GM18909 (cell line): ENCODE results near the gene ROBO2.

Experiments
- ATAC-seq: cut with Tn5 transposase; IDR thresholded peaks from one replicate; pipeline ENCODE4 v1.9.1; 2021; ENCODE audit warnings: mild to moderate bottlenecking; ENCODE audit not compliant: unreplicated experiment, poor library complexity

Gene ROBO2

DNA sequence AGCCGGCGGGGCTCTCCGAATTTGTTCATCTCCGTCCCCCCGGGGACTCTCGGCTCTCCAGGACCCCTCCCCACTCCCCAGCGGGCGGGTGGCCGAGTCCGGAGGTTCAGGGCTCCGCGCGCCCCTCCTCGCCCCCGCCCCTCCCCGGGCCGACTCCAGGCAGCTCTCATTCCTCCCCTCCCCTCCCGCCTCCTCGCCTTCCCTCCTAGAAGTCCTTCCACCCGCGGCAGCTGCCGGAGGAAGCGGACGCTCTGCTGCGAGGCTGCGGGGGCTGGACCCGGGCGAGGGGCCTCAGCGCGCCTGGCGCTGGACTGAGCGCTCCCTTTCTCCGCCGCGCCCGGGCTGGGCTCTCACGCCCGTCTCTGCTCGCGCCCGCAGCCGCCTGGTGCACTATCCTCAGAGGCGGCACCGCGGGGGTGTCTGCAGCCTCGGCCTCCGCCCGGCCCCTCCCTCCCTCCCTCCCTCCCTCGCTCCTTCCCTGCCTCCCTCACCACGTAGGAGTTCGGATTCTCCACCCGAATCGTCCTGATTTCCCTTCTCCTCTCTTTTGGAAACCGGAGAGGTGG, at the start of gene ROBO2:
ROBO2 (plus strand) TSS at position 494 of the 566 bp plus-strand sequence. CDS start 687 bp downstream, outside the sequence.
- no peak for ATAC-seq

DNA sequence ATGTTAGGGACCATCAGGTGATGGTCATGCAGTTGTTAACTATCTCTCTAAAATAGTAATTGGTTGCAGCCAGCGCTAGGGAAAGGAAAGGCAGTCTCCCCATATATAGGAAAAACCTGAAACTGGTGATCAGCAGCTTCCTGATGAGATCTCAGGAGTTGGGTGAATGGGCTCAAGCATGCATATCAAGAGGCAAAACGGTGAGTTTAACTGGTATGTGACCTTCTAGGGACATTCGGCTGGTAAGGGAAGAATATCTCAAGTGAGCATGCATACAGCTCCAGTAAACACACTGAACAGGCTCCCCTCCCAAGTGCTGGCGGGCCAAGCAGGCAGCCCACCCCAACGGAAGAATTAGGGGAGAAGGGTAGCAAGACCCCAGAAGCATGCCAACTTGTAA, 49.3 kb upstream of the ROBO2 start:
- ATAC-seq = no peak

- no peak for ATAC-seq
Measured at GRCh38 chr3:76991165-76991564, 48.7 kb upstream of the ROBO2 start.

DNA sequence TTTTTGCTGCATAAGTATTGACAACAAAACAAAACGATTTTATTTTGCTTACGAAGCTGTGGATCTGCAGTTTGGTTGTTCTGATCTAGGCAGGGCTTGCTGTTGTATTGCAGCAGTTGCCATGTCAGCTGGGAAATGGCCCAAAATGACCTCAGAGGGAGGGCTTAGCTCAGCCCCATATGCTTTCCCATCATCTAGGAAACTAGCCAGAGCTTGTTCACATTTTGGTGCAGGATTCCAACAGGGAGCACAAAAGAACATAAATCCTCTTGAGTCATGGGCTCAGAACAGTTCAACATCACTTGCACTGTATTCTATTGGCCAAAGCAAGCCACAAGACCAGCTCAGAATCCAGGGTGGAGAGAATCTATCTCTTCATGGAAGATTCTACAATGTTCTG, 42.2 kb upstream of the ROBO2 start:
- ATAC-seq = no peak

DNA sequence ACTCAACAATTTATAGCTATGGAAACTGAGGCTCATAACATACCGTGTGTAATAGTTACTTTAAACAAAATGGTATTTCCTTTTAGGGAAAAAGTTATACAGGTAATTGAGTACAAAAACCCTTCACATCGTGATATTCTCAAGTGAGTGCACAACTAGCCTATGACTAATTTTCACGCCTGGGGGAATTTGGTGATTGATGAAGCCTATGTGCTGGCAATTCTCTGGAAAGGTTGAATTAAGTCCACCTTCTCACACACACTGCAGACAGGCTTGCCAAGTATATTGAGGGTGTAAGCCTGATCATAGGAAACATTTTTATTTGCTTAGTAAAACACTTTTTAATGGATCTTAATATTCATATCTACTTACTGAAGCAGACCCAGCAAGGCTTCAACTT, 41.3 kb upstream of the ROBO2 start:
- no peak for ATAC-seq

GRCh38 chr3:77001062-77001701, 38.7 kb upstream of the ROBO2 start:
- no peak for ATAC-seq

DNA sequence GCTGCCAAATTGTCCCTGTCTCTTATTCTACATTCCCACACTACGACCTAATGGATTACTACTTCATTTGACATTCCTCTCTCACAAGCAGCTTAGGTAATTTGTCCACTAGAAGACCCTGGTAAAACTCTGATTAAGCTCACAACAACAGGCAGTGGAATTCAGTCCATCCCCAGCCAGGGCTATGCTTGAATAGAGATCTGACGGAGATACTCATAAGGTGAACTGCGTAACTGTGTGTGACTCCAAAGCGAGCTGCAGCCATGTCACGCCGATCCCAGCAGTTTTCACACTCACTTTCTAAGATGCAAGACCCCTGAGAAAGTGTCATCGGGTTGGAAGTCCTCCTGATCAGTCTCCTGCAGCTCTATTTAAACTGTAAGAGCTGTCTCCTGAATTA, 25.7 kb upstream of the ROBO2 start:
- ATAC-seq = no peak

GRCh38 chr3:77025471-77025870, 14.4 kb upstream of the ROBO2 start:
- ATAC-seq = no peak

- no peak for ATAC-seq
Measured at GRCh38 chr3:77026904-77027634, 12.8 kb upstream of the ROBO2 start.

DNA sequence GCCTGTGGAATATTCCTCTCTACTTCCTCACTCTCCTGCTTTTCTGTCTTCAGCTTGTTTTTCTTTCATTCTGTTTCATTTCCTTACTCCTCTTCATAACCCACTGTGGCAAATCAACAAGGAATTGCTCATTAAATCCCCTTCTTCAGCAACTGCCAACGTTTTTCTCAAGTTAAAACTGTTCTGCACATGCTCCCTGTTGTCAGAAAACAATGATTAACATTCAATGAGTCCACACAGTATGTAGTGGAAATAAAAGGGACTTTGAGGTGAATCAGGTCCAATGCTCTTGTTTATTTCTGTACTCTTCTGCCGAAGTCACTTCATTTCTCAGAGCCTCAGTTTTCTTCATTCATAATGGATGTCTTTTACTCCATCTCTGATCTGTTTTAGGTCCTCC, 11.9 kb upstream of the ROBO2 start:
- no peak for ATAC-seq

DNA sequence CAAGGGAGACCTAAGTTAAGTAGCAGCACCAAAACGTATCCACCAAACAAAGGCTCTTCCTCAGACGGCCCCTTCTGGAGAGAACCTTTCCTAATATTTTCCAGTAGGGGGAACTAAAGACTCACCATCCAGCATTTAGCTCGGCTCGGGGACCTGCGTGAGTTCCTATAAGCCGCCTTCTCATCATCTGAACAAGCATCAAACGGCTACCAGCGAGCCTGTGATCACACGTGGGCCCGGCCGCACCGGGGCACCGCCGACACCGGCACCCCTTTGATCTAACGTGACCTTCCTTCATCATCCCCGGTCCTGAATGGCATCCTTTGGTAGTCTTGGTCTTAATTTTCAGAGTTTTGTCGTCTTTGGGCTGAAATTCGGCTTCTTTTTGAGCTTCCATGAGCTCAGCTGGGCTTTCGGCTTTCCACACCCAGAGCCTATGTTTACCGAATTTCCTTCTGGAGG, 1.4 kb upstream of the ROBO2 start:
- ATAC-seq = peak; percentile 59

DNA sequence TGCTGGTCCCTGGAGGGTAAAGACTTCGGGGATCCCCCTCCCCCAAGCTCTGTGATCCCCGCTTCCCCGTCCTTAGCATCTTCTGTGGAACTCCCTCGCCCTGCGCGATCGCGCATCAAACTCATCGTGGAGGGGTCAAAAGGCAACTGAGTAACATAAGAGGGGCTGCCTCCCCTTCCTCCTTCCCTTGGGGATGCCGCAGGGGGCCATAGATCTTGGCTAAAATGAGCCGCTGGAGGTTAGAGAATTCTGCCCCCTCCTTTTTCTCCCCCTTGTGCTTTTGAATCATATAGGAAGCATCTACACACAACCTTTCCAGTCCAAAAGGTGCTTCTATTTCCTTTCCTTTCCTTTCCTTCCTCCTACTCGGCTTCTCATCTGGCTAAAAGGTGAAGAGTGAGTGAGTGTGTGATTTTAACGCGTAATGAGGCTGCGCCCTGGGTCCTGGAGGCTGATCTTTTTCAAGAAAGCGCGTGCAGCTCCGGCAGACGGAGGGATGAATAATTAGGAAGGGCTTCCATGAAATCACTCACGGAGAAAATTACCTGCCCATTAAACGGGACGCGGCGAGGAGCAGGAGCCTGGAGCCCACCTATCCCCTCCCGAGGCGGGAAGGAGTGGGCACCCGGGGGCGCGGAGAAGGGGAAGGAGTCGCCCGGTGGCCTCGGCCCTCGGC, 831 bp upstream of the ROBO2 start:
- no peak for ATAC-seq

DNA sequence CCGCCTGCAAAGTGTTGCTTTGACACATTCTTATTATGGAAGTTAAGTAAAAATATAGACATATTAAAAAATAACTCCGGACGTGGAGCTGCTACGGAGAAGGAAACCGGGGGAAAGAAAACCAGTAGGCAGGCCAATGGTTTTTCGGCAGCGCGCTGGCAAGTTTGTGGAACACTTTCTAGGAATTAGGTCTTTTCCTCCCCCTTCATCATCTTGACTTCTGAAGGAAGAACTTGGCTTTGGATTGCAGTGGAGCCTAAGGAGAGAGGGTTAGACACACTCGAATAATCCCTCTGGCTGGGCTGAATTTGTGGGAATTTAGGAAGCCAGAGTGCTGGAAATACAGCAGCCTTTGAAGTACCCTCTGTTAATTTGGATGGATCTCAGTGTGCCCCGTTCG, 317 bp downstream of the ROBO2 start:
- ATAC-seq = no peak

- ATAC-seq = no peak
Measured at GRCh38 chr3:77040926-77041722, 1.2 kb downstream of the ROBO2 start.

DNA sequence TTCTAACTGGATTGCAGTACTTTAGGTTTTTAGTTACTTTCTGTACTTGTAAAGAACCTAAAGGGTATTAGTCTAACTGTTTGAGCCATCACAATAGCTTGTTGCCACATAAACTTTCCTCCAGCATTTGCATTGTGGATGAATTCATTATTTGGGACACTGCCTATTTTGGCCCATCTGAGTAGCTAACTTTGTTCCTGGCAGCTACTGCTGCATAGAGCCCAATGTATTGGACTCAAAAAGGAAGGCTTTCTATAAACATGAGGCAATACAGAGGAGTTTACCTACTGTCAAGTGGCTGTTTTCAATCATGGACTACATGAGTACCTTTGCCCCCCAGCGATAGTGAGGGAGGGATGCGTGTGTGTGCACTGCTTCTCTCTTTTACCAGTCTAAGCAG, 1.9 kb downstream of the ROBO2 start:
- ATAC-seq = no peak

- no peak for ATAC-seq
Measured at GRCh38 chr3:77042343-77042742, 2.4 kb downstream of the ROBO2 start.

- ATAC-seq = no peak
Measured at GRCh38 chr3:77042882-77043281, 3.0 kb downstream of the ROBO2 start.

- ATAC-seq = no peak
Measured at GRCh38 chr3:77045686-77046085, 5.8 kb downstream of the ROBO2 start.

DNA sequence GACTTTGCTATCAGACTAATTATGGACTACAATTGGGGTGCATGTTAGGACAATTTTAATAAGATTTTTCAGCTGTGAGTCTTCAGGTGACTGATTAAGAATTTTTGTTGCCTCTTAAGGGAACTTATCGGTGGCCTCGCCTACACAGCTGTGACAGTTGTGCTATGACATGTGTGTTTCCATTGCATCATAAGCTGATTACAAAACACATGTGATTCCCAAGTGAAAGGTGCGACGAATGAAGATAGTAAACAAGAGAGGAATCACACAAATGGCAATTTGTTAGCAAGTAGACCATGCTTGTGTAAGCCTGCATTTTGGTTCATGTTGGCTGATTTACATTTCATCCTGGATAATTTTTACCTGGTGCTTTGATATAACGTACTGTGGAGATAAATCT, 8.3 kb downstream of the ROBO2 start:
- no peak for ATAC-seq

GRCh38 chr3:77051591-77051990, 11.7 kb downstream of the ROBO2 start:
- no peak for ATAC-seq
